Measurements from ENCODE around the gene GNAL.

GNAL gene

GRCh38 chr18:11925800-11926481 is 236.9 kb downstream of the GNAL start:
- no peak for DNase-seq

- DNase-seq: no peak
Observed at GRCh38 chr18:11927497-11927896, 238.4 kb downstream of the GNAL start.

- no peak for DNase-seq
Observed at GRCh38 chr18:11932393-11932792, 243.3 kb downstream of the GNAL start.

All from amniotic stem cell (primary cell).